ENCODE data around the gene RNASEH1. TPM values are rescaled to one million over a fixed set of nuclear protein-coding genes. Genes with fewer than 3 reads are reported as not detected.
"Not testable (repeated sequence)": the region's sequence is repeated elsewhere in the genome, so short reads cannot be mapped to it uniquely, and the experiment has no call there.

RNASEH1 gene
- total RNA-seq, 2 experiments from 2014 or later, result 26.3 to 32.9 TPM

- Mint-ChIP-seq H3K9me3 (ENCODE audit: low read depth) (peaks cover 7% of the 10 kb centered on the region), H3K4me1 (peaks cover 20% of the 10 kb centered on the region), H3K27me3 (no peaks in the 10 kb centered on the region), H3K4me3 (no peak overlapping the region), H3K36me3 (peaks cover 59% of the 10 kb centered on the region), H3K27ac (no peak overlapping the region)
- no peak for DNase-seq
- no peak for ATAC-seq
- CTCF ChIA-PET, result interaction anchor here (1.3 kb wide), 1 partner anchor 61 kb away, joined by 3 read pairs; no protein-coding TSS in a partner anchor
Measured at GRCh38 chr2:3513026-3513810, 44.9 kb downstream of the RNASEH1 start.

- Mint-ChIP-seq H3K36me3 (peaks cover 61% of the 10 kb centered on the region), H3K27ac (no peak overlapping the region), H3K4me3 (no peak overlapping the region), H3K9me3 (ENCODE audit: low read depth) (peaks cover 7% of the 10 kb centered on the region), H3K4me1 (peaks cover 11% of the 10 kb centered on the region), H3K27me3 (no peaks in the 10 kb centered on the region)
- ATAC-seq (no peak), DNase-seq (no peak)
- CTCF ChIA-PET, result no interaction called here
Measured at GRCh38 chr2:3512086-3512485, 46.0 kb downstream of the RNASEH1 start.

GRCh38 chr2:3505771-3506170 is 52.4 kb downstream of the RNASEH1 start:
- H3K36me3 Mint-ChIP-seq, result peaks cover 34% of the 10 kb centered on the region
- no peak for DNase-seq
- CTCF ChIA-PET, result interaction anchor here (1.5 kb wide), 1 partner anchor 82 kb away, joined by 4 read pairs; no protein-coding TSS in a partner anchor

GRCh38 chr2:3504741-3505140 is 53.4 kb downstream of the RNASEH1 start:
- Mint-ChIP-seq H3K36me3 (peaks cover 29% of the 10 kb centered on the region), H3K4me3 (no peak overlapping the region), H3K9me3 (ENCODE audit: low read depth) (no peaks in the 10 kb centered on the region), H3K4me1 (no peaks in the 10 kb centered on the region), H3K27me3 (no peaks in the 10 kb centered on the region), H3K27ac (no peak overlapping the region)
- no peak for ATAC-seq
- no peak for DNase-seq
- CTCF ChIA-PET, result no interaction called here

More at GRCh38 chr2:3505771-3506170, 52.4 kb downstream of the RNASEH1 start:
- no peaks in the 10 kb centered on the region for H3K4me1 Mint-ChIP-seq
- no peak for ATAC-seq
- no peaks in the 10 kb centered on the region for H3K27me3 Mint-ChIP-seq
- no peak overlapping the region for H3K27ac Mint-ChIP-seq
- no peak overlapping the region for H3K4me3 Mint-ChIP-seq
- H3K9me3 Mint-ChIP-seq (ENCODE audit: low read depth), result peaks cover 2% of the 10 kb centered on the region

GRCh38 chr2:3503483-3503882 is 54.6 kb downstream of the RNASEH1 start:
- Mint-ChIP-seq H3K27me3 (no peaks in the 10 kb centered on the region), H3K27ac (no peak overlapping the region), H3K9me3 (ENCODE audit: low read depth) (no peaks in the 10 kb centered on the region), H3K4me3 (no peak overlapping the region), H3K4me1 (no peaks in the 10 kb centered on the region), H3K36me3 (peaks cover 23% of the 10 kb centered on the region)
- CTCF ChIA-PET, result no interaction called here
- ATAC-seq, result no peak
- no peak for DNase-seq

- H3K9me3 Mint-ChIP-seq (ENCODE audit: low read depth), result no peaks in the 10 kb centered on the region
- peaks cover 22% of the 10 kb centered on the region for H3K36me3 Mint-ChIP-seq
- no peaks in the 10 kb centered on the region for H3K27me3 Mint-ChIP-seq
- no peak for DNase-seq
- no peaks in the 10 kb centered on the region for H3K4me1 Mint-ChIP-seq
- no peak for ATAC-seq
- no peak overlapping the region for H3K4me3 Mint-ChIP-seq
- no peak overlapping the region for H3K27ac Mint-ChIP-seq
- CTCF ChIA-PET, result no interaction called here
Measured at GRCh38 chr2:3503046-3503445, 55.1 kb downstream of the RNASEH1 start.

- H3K9me3 Mint-ChIP-seq (ENCODE audit: low read depth), result no peaks in the 10 kb centered on the region
- H3K4me1 Mint-ChIP-seq, result no peaks in the 10 kb centered on the region
- H3K36me3 Mint-ChIP-seq, result peaks cover 16% of the 10 kb centered on the region
- no peak for DNase-seq
- H3K4me3 Mint-ChIP-seq, result no peak overlapping the region
- ATAC-seq, result no peak
- H3K27me3 Mint-ChIP-seq, result no peaks in the 10 kb centered on the region
- H3K27ac Mint-ChIP-seq, result no peak overlapping the region
- CTCF ChIA-PET, result no interaction called here
Measured at GRCh38 chr2:3500326-3500899, 57.7 kb downstream of the RNASEH1 start.

GRCh38 chr2:3498783-3499394 is 59.2 kb downstream of the RNASEH1 start:
- Mint-ChIP-seq H3K4me3 (no peak overlapping the region), H3K4me1 (no peaks in the 10 kb centered on the region), H3K27ac (no peak overlapping the region), H3K36me3 (peaks cover 10% of the 10 kb centered on the region), H3K9me3 (ENCODE audit: low read depth) (no peaks in the 10 kb centered on the region), H3K27me3 (no peaks in the 10 kb centered on the region)
- DNase-seq (no peak), ATAC-seq (no peak)
- CTCF ChIA-PET, result no interaction called here

- ATAC-seq; CTCF ChIA-PET; H3K4me3 Mint-ChIP-seq; H3K9me3 Mint-ChIP-seq (ENCODE audit: low read depth); DNase-seq; H3K27ac Mint-ChIP-seq; H3K27me3 Mint-ChIP-seq; H3K4me1 Mint-ChIP-seq; H3K36me3 Mint-ChIP-seq: not testable (repeated sequence)
Measured at GRCh38 chr2:3496708-3497080, 61.4 kb downstream of the RNASEH1 start.

Other genes with a start within 250 kb of the RNASEH1 start
- 10 to 100 TPM; 40.7 to 44.7 TPM for gene EIPR1, start 180.5 kb downstream of the RNASEH1 start, total RNA-seq
- 10 to 100 TPM; 75.8 to 97.5 TPM for gene TRAPPC12, start 178.6 kb downstream of the RNASEH1 start, total RNA-seq
- 10 to 100 TPM; 15.0 to 16.6 TPM for gene ADI1, start 38.8 kb downstream of the RNASEH1 start, total RNA-seq
- gene RPS7, start 16.9 kb upstream of the RNASEH1 start, total RNA-seq, result 1,000 to 10,000 TPM; 1,010 to 1,163 TPM
- under 1 TPM; 0.23 to 0.32 TPM for gene COLEC11, start 36.8 kb upstream of the RNASEH1 start, total RNA-seq
- not detected for gene ALLC, start 99.9 kb upstream of the RNASEH1 start, total RNA-seq
- gene DCDC2C, start 145.2 kb upstream of the RNASEH1 start, total RNA-seq, result not detected

Data from activated CD8-positive, alpha-beta memory T cell treated with anti-CD3 and anti-CD28 coated beads, Interleukin-2, amount 10 ng/mL, durations not matched to agents 7 days and 5 days (primary cell).